Amniotic epithelial cell (primary cell): ENCODE results near the gene VEZF1.

Experiments
- DNase-seq: peaks from one replicate; pipeline ENCODE4 v3.0.0-alpha.2; 2010; ENCODE audit warnings: low read depth

Gene VEZF1

GRCh38 chr17:57953219-57953618, 34.8 kb downstream of the VEZF1 start:
- no peak for DNase-seq

DNA sequence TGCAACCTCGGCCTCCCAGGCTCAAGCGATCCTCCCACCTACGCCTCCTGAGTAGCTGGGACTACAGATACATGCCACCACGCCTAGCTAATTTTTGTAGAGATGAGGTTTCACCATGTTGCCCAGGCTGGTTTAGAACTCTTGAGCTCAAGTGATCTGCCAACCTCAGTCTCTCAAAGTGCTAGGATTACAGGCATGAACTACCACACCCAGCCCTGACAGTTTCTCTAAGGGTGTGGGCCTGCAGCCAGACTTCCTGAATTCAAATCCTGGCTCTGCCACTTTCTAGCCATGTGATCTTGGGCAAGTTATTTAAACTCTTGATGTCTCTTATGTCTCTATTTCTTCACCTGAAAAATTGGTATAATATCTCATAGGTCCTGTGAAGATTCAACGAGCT, 38.4 kb downstream of the VEZF1 start:
- DNase-seq = no peak

DNA sequence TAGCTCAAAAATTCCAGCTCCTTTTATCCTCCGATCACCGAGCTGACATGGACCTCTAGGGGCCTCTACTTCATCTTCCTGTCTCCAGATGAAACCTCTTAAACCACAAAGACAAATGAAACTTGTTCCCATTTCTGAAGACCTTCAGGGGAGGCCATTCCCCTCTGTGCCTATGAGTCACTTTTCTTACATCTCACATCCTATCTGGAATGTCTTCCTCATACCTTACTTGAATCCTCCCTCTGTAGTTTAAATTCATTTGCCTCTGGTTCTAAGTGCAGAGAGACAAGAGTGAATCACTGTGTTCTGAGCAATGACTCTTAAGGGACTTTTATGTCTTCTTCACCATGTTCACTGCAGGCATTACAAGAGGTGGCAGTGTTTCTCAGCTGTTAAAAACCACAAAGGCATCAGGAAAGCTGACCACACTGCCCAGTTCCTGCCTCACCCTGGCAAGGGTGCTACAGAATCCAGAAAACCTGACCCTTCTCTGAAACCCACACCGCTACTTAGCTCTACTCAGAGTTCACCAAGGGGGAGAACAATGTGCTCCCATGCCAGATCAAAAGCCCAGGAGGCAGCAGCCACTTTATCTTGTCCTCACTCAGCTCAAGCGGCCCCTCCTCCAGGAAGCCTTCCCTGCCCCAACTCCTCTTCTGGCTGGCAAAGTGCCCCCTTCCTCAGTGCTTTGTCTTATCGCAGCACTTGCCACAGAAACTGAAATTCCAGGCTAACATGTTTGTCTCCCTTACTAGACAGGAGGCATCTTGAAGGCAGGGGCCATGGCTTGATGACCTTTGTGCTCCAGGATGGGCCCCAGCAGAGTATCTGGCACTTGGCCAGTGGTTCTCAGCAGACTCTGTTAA, 39.3 kb downstream of the VEZF1 start:
- DNase-seq = peak; percentile 96

- DNase-seq = no peak
Measured at GRCh38 chr17:57948169-57948554, 39.9 kb downstream of the VEZF1 start.

GRCh38 chr17:57947369-57947768, 40.7 kb downstream of the VEZF1 start:
- DNase-seq = no peak

GRCh38 chr17:57946798-57947358, 41.2 kb downstream of the VEZF1 start:
- peak; percentile 69 for DNase-seq

DNA sequence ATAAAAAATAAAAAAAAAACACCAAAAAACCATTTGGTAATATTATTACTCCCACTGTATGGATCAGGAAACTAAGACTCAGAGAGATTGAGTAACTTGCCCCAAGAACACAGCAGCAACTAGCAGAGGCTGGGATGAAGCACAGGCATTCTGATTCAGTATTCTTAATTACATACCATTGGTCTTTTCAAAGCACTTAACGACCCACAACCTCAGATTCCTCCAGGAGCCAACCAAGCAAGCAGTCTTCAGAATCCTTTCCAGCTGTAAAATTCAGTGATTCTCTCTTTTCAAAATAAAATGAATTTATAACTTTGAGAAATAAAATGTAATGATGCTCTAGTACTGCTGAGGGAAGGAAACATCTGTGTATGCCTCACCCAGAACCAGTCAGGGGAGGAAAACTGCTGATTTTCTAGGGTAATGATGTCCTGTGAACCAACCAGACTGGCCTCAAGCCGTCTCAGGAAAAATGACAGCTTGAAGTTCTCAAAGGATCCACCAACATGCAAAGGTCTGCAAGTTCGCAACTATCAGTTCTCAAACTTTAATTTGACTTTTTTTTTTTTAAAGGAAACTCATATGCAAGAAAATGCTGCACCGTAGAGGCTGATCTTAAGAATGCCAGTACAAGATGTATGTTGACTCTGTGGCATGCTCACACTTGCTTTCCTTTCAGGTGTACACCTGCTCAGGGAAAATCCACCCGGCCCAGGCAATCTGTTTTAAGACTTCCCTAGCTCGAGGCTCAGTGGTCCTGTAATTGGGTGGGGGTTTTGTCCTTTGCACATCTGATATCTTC, 41.9 kb downstream of the VEZF1 start:
- peak; percentile 65 for DNase-seq

DNA sequence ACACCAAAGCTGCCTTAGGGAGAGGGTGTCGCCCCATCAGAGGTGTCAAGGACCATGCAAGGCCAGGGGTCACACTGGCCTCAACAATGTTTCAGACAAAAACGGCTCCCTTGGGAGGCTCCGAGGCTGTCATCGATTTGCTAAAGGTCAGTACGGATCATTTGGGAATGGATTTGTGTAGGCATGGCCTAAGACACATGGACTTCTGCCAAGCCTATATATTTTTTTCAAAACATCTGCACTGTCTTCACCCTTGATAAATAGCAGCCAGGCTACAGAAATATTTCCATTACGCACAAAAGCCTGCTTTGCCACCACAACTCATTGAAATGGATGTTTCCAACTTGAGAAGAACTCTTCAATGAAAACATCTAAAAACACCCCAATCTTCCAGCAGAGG, 43.1 kb downstream of the VEZF1 start:
- DNase-seq = peak; percentile 77

DNA sequence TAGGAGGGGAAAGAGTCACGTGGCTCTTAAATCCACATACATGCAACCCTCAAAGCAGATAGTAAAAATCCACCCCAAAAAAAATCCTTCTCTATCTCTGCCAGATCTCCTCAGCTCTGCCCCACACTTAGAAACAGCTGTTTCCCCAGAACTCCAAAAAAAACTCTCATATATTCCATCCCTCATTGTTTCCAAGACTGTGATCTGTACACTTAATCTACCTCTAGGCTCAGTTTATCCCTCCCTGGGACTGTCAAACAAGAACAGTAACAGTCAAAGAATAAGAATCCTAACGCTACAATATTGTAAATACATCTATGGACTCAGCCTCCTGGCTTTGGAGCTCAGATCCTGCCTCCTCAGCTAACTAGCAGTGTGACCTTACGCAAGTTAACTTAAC, 44.4 kb downstream of the VEZF1 start:
- peak; percentile 44 for DNase-seq

GRCh38 chr17:57943140-57943539, 44.9 kb downstream of the VEZF1 start:
- DNase-seq = peak; percentile 40

GRCh38 chr17:57941384-57942370, 46.4 kb downstream of the VEZF1 start:
- DNase-seq = no peak

GRCh38 chr17:57940653-57941329, 47.3 kb downstream of the VEZF1 start:
- DNase-seq = no peak

DNA sequence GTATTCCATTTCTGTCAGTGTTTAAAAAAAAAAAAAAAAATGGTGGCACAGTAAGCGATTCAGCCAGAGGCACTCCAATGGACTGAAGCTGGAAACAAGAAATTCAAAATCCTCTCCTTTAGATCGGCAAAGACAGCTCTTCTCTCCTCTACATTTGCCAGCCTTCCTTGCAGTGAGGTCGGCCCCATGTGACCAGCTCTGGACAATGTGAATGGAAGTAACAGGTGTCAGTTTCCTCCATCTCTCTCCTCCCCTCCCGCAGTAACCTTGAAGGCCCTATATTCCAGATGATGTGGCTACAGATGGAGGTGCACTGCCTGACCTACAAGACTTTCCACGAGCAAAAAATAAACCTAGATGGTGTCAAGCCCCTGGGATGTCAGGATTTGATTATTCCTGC, 47.8 kb downstream of the VEZF1 start:
- peak; percentile 32 for DNase-seq

- DNase-seq = no peak
Measured at GRCh38 chr17:57939797-57940196, 48.3 kb downstream of the VEZF1 start.

- no peak for DNase-seq
Measured at GRCh38 chr17:57938061-57938502, 50.0 kb downstream of the VEZF1 start.

- DNase-seq = no peak
Measured at GRCh38 chr17:57937492-57937891, 50.6 kb downstream of the VEZF1 start.

- DNase-seq = peak; percentile 70
Measured at GRCh38 chr17:57935833-57936807, 51.9 kb downstream of the VEZF1 start.

GRCh38 chr17:57931488-57932137, 56.4 kb downstream of the VEZF1 start:
- no peak for DNase-seq

- DNase-seq = no peak
Measured at GRCh38 chr17:57930239-57930638, 57.8 kb downstream of the VEZF1 start.
